Uterus (tissue), 4 donors: ENCODE results near the gene SLC17A4. TPM values are rescaled to one million over a fixed set of nuclear protein-coding genes. Genes with fewer than 3 reads are reported as not detected.

Source experiments
- DNase-seq, 2 donors: peaks; one replicate each; pipeline ENCODE4 v3.0.0-alpha.2; 2019 to 2020
- H3K27ac ChIP-seq, 2 donors: fragments of 200-600 bp; sonication (generic); 1 replicate in 1 of 2; 2 replicates in 1 of 2; pipeline ENCODE4 v1.5.1; 2016 to 2018
- H3K27me3 ChIP-seq, 2 donors: fragments of 200-600 bp; sonication (generic); one replicate each; pipeline ENCODE4 v1.5.1; 2018 to 2019; ENCODE audit warnings: control low read depth in 1 of 2
- H3K36me3 ChIP-seq, 2 donors: fragments of 200-600 bp; sonication (generic); one replicate each; pipeline ENCODE4 v1.5.1; 2019; ENCODE audit warnings: control low read depth in 1 of 2
- H3K4me1 ChIP-seq, 2 donors: fragments of 200-600 bp; sonication (generic); one replicate each; pipeline ENCODE4 v1.5.1; 2018 to 2019; ENCODE audit warnings: control low read depth in 1 of 2
- H3K4me3 ChIP-seq, 2 donors: fragments of 200-600 bp; sonication (generic); 1 replicate in 1 of 2; 2 replicates in 1 of 2; pipeline ENCODE4 v1.5.1; 2018 to 2019; ENCODE audit warnings: mild to moderate bottlenecking in 1 of 2
- H3K9me3 ChIP-seq, 2 donors: fragments of 200-600 bp; sonication (generic); one replicate each; pipeline ENCODE4 v1.5.1; 2019; ENCODE audit warnings: control low read depth in 1 of 2
- CTCF ChIP-seq, 4 experiments: fragments of 200-600 bp in 2 of 4; fragments of 450-650 bp in 2 of 4; sonication (generic) in 2 of 4; IDR thresholded peaks; one replicate each; pipeline ENCODE4 v1.5.1; 2016 to 2019; ENCODE audit warnings: antibody characterized with exemption in 4 of 4, mild to moderate bottlenecking in 2 of 4, moderate library complexity in 1 of 4
- POLR2A ChIP-seq, 2 donors: fragments of 450-650 bp; IDR thresholded peaks; one replicate each; pipeline ENCODE4 v1.6.1; 2016; ENCODE audit warnings: antibody characterized with exemption in 2 of 2, mild to moderate bottlenecking in 1 of 2, moderate library complexity in 1 of 2
- intact Hi-C: fragments of 100-400 bp; cut with DNase I; formaldehyde crosslinking; loops from one replicate; pipeline ENCODE4 v1.15.1; 2023; ENCODE audit warnings: low total_unique reads
- total RNA-seq, 4 donors: library from RNA; depleted of rRNA in 3 of 4; stranded (reverse); fragments of >200 nt in 3 of 4; gene quantifications; one replicate each; pipeline versions ENCODE4 v1.1.0 to v1.2.4, GENCODE V29; 2014 to 2023
- donor health status: DM: yes; HTN: yes; CAD: no.

SLC17A4 gene
- total RNA-seq, 4 donors from 2014 or later, result under 0.01 TPM; not detected in 3

GRCh38 chr6:25730907-25731306, 23.6 kb upstream of the SLC17A4 start:
- TF ChIP-seq CTCF (IDR thresholded peaks at IDR 0.05) (no peak), POLR2A (IDR thresholded peaks at IDR 0.05) (no peak)
- Histone ChIP-seq H3K4me1 (no peaks in the 10 kb centered on the region), H3K36me3 (no peaks in the 10 kb centered on the region), H3K4me3 (no peak overlapping the region), H3K9me3 (no peaks in the 10 kb centered on the region), H3K27ac (no peak overlapping the region), H3K27me3 (peaks cover 0 to 6% of the 10 kb centered on the region in 2 donors)
- intact Hi-C loops, result no loop called here
- no peak for DNase-seq

- no peaks in the 10 kb centered on the region for H3K9me3 ChIP-seq
- peaks cover 0 to 6% of the 10 kb centered on the region in 2 donors for H3K27me3 ChIP-seq
- TF ChIP-seq CTCF (IDR thresholded peaks at IDR 0.05) (no peak), POLR2A (IDR thresholded peaks at IDR 0.05) (no peak)
- no peak for DNase-seq
- no peak overlapping the region for H3K4me3 ChIP-seq
- intact Hi-C loops, result no loop called here
- H3K36me3 ChIP-seq, result no peaks in the 10 kb centered on the region
- H3K4me1 ChIP-seq, result no peaks in the 10 kb centered on the region
- H3K27ac ChIP-seq, result no peak overlapping the region
Observed at GRCh38 chr6:25731721-25732120, 22.8 kb upstream of the SLC17A4 start.

- TF ChIP-seq POLR2A (IDR thresholded peaks at IDR 0.05) (no peak), CTCF (IDR thresholded peaks at IDR 0.05) (no peak)
- Histone ChIP-seq H3K27ac (no peak overlapping the region), H3K4me1 (no peaks in the 10 kb centered on the region), H3K36me3 (no peaks in the 10 kb centered on the region), H3K27me3 (peaks cover 0 to 6% of the 10 kb centered on the region in 2 donors), H3K4me3 (no peak overlapping the region), H3K9me3 (no peaks in the 10 kb centered on the region)
- DNase-seq, result no peak
- intact Hi-C loops, result no loop called here
Observed at GRCh38 chr6:25732468-25733198, 21.9 kb upstream of the SLC17A4 start.

DNA sequence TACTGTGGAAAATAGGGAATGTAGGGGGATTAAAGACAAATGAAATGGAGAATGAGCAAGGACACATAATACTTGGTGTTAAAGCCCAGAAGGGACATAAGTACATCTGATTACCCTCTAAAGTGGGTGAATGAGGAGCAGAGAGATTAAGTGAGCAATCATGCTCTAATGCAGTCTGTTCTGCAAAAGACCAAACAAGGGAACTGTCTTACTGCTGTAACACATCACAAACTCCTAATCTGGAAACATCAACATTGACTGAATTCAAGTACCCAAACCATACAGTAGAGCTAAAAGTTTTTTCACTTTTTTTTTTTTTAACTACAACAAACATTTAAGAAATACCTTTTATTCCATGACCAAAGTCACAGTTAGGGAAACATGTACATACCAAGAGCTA, 19.3 kb upstream of the SLC17A4 start:
- DNase-seq, result no peak
- intact Hi-C loops, result no loop called here
- Histone ChIP-seq H3K9me3 (no peaks in the 10 kb centered on the region), H3K4me1 (no peaks in the 10 kb centered on the region), H3K27ac (no peak overlapping the region), H3K27me3 (no peaks in the 10 kb centered on the region), H3K36me3 (no peaks in the 10 kb centered on the region), H3K4me3 (no peak overlapping the region)
- TF ChIP-seq CTCF (IDR thresholded peaks at IDR 0.05), result no peak
- no peak for TF ChIP-seq POLR2A (IDR thresholded peaks at IDR 0.05)

DNA sequence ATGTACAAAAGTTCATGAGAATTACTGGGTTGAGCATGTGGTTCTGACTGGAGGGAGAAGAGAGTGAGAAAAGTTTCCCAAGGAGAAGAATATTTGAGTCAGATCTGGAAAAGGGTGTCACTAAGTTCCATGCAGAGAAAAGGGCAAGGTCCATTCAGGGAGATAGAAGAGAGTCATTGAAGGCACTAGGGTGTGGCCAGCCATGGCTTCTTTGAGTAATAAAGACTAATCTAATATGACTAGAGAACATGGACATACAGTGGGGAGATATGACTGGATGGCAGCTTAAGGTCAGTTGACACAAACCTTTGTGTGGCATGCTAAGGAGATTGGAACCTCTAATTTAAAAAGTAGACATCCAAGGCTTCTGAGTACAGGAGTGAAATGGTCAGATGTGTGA, 10.7 kb upstream of the SLC17A4 start:
- Histone ChIP-seq H3K36me3 (no peaks in the 10 kb centered on the region), H3K9me3 (peaks cover 0 to 3% of the 10 kb centered on the region in 2 donors), H3K27me3 (no peaks in the 10 kb centered on the region), H3K4me1 (no peaks in the 10 kb centered on the region), H3K4me3 (no peak overlapping the region), H3K27ac (no peak overlapping the region)
- no peak for DNase-seq
- intact Hi-C loops, result no loop called here
- TF ChIP-seq CTCF (IDR thresholded peaks at IDR 0.05), result no peak
- TF ChIP-seq POLR2A (IDR thresholded peaks at IDR 0.05), result no peak
